Measurements from ENCODE around the gene CCDC85A.

The CCDC85A gene

GRCh38 chr2:56192664-56193305 lies 9.0 kb downstream of the CCDC85A start:
- no peak for DNase-seq (ENCODE audit: low spot score)

- DNase-seq (ENCODE audit: low spot score): no peak
Observed at GRCh38 chr2:56195563-56195962, 11.8 kb downstream of the CCDC85A start.

- no peak for DNase-seq (ENCODE audit: low spot score)
Observed at GRCh38 chr2:56197816-56198215, 14.0 kb downstream of the CCDC85A start.

- DNase-seq (ENCODE audit: low spot score): no peak
Observed at GRCh38 chr2:56198936-56199335, 15.1 kb downstream of the CCDC85A start.

- peak; percentile 81 for DNase-seq (ENCODE audit: low spot score)
Observed at GRCh38 chr2:56199492-56199891, 15.7 kb downstream of the CCDC85A start.

- DNase-seq (ENCODE audit: low spot score): no peak
Observed at GRCh38 chr2:56202381-56203121, 18.8 kb downstream of the CCDC85A start.

GRCh38 chr2:56204556-56204955 lies 20.8 kb downstream of the CCDC85A start:
- DNase-seq (ENCODE audit: low spot score): no peak

GRCh38 chr2:56206250-56206649 lies 22.5 kb downstream of the CCDC85A start:
- no peak for DNase-seq (ENCODE audit: low spot score)

- no peak for DNase-seq (ENCODE audit: low spot score)
Observed at GRCh38 chr2:56207760-56208159, 24.0 kb downstream of the CCDC85A start.

GRCh38 chr2:56208380-56208779 lies 24.6 kb downstream of the CCDC85A start:
- DNase-seq (ENCODE audit: low spot score): no peak

GRCh38 chr2:56209701-56210100 lies 25.9 kb downstream of the CCDC85A start:
- no peak for DNase-seq (ENCODE audit: low spot score)

GRCh38 chr2:56210291-56210690 lies 26.5 kb downstream of the CCDC85A start:
- DNase-seq (ENCODE audit: low spot score): no peak

- DNase-seq (ENCODE audit: low spot score): no peak
Observed at GRCh38 chr2:56211048-56211447, 27.3 kb downstream of the CCDC85A start.

- DNase-seq (ENCODE audit: low spot score): no peak
Observed at GRCh38 chr2:56215911-56216310, 32.1 kb downstream of the CCDC85A start.

- DNase-seq (ENCODE audit: low spot score): no peak
Observed at GRCh38 chr2:56217106-56217505, 33.3 kb downstream of the CCDC85A start.

- no peak for DNase-seq (ENCODE audit: low spot score)
Observed at GRCh38 chr2:56222481-56222880, 38.7 kb downstream of the CCDC85A start.

- DNase-seq (ENCODE audit: low spot score): no peak
Observed at GRCh38 chr2:56224316-56224715, 40.5 kb downstream of the CCDC85A start.

- DNase-seq (ENCODE audit: low spot score): no peak
Observed at GRCh38 chr2:56227811-56228210, 44.0 kb downstream of the CCDC85A start.

GRCh38 chr2:56229397-56230060 lies 45.7 kb downstream of the CCDC85A start:
- DNase-seq (ENCODE audit: low spot score): no peak

GRCh38 chr2:56230156-56230555 lies 46.4 kb downstream of the CCDC85A start:
- peak; percentile 38 for DNase-seq (ENCODE audit: low spot score)

- no peak for DNase-seq (ENCODE audit: low spot score)
Observed at GRCh38 chr2:56231361-56231760, 47.6 kb downstream of the CCDC85A start.

- no peak for DNase-seq (ENCODE audit: low spot score)
Observed at GRCh38 chr2:56232912-56233311, 49.1 kb downstream of the CCDC85A start.

- DNase-seq (ENCODE audit: low spot score): no peak
Observed at GRCh38 chr2:56234241-56234640, 50.5 kb downstream of the CCDC85A start.
